Measurements from ENCODE around the gene ATP5PB.
A peak's percentile ranks its signal among the peaks of the same experiment; 100 is the strongest.

DNA sequence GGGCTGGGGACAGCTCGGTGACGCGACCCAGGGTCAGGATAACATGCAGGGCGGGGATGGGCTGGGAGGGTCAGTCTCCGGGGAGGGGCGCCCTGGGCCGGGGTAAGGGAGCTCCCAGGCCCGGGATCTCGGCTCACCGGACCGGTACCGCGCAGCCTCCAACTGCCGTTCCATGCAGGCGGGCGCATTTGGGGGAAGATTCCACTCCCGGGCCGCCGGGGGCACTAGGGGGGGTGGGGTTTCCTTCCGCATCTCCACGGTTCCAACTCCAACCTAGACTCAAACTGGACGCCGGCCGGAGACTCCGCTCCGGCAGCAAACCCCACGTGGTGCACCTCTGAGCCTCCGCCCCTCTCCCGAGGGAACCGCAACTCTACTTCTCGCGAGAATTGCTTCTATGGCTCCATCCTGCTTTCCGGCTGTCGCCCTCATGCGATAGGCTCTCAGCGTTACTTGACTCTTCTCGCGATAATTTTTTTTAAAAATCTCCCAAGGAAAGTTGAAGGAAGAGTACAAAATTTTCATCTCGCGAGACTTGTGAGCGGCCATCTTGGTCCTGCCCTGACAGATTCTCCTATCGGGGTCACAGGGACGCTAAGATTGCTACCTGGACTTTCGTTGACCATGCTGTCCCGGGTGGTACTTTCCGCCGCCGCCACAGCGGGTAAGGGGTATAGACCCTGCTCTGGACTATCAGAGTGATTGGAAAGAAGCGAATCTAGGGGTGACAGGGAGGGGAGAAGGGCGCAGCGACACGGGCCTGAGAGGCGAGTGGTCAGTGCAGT, at the start of gene ATP5PB, which contains the start of gene WDR77:
- TF ChIP-seq, protein P1, sequence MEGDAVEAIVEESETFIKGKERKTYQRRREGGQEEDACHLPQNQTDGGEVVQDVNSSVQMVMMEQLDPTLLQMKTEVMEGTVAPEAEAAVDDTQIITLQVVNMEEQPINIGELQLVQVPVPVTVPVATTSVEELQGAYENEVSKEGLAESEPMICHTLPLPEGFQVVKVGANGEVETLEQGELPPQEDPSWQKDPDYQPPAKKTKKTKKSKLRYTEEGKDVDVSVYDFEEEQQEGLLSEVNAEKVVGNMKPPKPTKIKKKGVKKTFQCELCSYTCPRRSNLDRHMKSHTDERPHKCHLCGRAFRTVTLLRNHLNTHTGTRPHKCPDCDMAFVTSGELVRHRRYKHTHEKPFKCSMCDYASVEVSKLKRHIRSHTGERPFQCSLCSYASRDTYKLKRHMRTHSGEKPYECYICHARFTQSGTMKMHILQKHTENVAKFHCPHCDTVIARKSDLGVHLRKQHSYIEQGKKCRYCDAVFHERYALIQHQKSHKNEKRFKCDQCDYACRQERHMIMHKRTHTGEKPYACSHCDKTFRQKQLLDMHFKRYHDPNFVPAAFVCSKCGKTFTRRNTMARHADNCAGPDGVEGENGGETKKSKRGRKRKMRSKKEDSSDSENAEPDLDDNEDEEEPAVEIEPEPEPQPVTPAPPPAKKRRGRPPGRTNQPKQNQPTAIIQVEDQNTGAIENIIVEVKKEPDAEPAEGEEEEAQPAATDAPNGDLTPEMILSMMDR (IDR thresholded peaks at IDR 0.05): no peak
- TF ChIP-seq POLR2AphosphoS5 (IDR thresholded peaks at IDR 0.05; ENCODE audit: insufficient read depth in 1 of 2, low read depth in 1 of 2): peak; percentile 75 to 99

Measured in vagina (tissue), 2 donors.